GM10266 (cell line): Measurements from ENCODE around the gene AXIN1.

Experiments
- DNase-seq: peaks from one replicate; pipeline ENCODE4 v3.0.0; 2012; ENCODE audit errors: extremely low spot score
- TF ChIP-seq, protein P1 (sequence below): IDR thresholded peaks from 2 replicates; pipeline ENCODE4 v1.5.1; 2012; ENCODE audit warnings: mild to moderate bottlenecking, low read depth; ENCODE audit not compliant: control insufficient read depth, insufficient read depth; ENCODE audit errors: missing control alignments

Gene AXIN1

DNA sequence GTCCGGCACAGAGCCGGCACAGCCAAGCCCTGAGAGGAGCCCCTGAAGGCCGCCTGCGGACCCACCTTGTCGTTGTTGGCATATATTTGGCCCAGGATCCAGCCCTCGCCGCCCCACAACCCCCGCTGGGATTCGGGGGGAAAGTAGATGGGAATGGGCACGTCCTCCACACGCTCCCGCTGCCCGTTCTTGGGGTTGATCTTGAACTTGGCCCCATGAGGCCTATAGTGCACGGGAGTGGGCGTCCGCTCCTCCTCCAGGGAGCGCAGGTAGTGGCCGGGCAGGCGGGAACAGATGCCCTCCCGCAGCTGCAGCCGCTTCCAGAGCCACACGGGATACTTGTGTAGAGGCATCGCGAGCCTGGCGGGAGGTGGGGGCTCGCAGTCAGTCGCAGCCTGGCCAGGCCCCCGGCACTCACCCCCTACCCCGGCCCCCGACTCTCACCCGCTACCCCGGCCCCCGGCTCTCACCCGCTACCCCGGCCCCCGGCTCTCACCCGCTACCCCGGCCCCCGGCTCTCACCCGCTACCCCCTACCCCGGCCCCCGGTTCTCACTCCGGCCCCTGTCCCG lies 17.4 kb upstream of the AXIN1 start:
- TF ChIP-seq, protein P1, sequence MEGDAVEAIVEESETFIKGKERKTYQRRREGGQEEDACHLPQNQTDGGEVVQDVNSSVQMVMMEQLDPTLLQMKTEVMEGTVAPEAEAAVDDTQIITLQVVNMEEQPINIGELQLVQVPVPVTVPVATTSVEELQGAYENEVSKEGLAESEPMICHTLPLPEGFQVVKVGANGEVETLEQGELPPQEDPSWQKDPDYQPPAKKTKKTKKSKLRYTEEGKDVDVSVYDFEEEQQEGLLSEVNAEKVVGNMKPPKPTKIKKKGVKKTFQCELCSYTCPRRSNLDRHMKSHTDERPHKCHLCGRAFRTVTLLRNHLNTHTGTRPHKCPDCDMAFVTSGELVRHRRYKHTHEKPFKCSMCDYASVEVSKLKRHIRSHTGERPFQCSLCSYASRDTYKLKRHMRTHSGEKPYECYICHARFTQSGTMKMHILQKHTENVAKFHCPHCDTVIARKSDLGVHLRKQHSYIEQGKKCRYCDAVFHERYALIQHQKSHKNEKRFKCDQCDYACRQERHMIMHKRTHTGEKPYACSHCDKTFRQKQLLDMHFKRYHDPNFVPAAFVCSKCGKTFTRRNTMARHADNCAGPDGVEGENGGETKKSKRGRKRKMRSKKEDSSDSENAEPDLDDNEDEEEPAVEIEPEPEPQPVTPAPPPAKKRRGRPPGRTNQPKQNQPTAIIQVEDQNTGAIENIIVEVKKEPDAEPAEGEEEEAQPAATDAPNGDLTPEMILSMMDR, result no peak
- no peak for DNase-seq

DNA sequence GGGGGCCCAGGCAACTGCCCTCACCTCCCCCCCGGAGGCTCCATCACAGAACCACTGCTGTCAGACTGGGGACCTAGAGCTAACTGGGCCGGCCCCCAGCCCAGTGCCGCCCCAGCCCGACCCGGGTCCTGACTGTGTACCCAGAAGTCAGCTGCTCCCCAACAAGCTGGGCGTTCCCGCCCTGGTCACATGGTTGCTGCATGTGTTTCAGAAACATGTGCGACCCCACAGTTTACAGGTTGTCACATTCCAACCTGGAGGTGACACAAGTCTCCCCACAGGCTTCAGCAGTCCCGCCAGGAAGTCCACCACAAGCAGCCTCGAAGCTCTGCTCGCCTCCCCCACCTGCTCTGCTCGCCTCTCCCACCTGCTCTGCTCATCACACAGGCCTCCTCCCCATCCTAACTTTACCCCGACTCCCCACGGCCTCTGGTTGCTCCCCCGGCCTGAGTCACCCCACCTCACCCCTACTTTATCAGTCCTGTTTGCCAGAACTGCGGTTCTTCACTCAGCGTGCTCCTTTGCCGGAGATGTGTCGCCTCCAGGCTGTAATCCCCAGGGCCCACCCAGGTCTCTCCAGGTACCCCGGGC lies 16.8 kb upstream of the AXIN1 start:
- TF ChIP-seq, protein P1, result no peak
- DNase-seq, result no peak

DNA sequence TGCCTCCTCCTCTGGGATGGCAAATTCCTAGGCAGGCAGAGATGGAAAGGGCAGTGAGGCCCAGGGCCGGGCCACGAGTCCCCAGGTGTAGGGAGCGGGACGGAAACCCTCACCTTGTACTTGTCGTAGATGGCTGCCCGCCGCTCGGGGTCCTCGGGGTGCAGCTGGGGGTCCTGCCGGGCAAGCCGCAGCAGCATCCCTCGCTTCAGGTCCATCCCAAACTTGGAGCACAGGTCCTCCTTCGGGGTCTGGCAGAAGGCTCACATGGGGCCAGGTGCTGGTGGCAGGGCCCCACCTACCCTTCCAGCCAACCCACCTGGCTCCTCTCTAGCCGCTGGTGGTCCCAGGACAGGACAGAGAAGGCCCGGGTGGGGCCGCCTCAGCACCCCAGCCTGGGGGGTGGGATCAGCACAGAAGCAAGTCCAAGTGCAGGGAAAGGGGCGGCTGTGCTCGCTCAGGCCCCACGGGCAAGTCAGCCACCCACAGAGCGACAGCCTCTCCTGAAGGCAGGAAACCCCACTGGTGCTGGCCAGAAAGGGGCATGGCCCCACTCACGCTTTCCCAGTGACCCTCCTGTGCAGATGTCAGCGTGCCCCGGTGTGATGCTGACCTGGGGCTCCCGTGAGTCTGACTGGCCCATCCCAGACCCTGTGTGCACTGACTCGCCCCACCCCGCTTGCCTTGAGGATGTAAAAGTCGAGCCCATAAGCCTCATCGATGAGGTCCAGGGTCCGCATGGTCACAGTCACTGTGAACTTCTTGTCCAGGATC lies 16.1 kb upstream of the AXIN1 start:
- TF ChIP-seq, protein P1, result no peak
- no peak for DNase-seq

DNA sequence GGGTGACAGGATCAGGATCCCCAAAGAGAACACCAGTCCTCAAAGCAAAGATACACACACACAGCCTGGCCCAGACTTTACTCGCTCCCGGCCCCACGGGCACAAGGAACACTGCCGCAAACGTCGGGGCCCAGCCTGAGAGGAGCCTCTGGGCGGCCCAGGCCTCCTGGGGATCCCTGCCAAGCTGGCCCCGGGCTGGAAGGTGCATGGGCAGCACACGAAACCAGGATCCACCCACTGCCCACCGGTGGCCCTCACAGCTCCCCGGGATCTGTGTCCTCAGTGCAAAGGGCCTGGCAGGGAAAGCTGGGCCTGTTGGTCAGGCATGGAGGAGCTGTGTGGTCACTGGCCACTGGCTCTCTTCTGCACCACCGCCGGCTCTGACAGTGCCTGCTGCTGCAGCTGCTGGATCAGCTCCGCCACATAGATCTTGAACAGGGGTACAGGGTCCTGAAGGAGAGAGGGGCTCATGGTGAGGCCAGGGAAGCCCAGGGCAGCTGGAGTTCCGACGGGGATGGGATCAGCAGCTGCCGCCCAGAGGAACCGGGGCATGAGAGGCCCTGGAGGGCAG lies 14.9 kb upstream of the AXIN1 start:
- DNase-seq, result no peak
- TF ChIP-seq, protein P1, result no peak

DNA sequence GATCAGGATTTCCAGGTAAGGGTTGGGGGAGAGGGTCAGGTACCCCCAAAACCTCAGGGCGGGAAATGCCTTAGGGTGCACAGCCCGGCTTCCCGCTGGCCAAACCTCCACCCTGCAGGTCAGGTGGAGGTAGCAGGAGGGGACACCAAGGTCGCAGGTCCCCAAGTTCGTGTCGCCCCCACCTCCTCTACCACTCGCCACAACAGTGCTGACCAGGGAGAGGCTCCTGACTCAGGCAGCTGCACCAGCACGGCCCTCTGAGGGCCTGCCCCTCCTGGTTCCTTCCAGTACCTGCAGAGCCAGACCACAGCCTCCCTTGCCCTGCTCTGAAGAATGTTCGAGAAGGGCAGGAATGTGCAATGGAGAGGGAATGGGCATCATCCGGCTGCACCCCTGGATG lies 14.0 kb upstream of the AXIN1 start:
- DNase-seq, result no peak
- TF ChIP-seq, protein P1, result no peak

DNA sequence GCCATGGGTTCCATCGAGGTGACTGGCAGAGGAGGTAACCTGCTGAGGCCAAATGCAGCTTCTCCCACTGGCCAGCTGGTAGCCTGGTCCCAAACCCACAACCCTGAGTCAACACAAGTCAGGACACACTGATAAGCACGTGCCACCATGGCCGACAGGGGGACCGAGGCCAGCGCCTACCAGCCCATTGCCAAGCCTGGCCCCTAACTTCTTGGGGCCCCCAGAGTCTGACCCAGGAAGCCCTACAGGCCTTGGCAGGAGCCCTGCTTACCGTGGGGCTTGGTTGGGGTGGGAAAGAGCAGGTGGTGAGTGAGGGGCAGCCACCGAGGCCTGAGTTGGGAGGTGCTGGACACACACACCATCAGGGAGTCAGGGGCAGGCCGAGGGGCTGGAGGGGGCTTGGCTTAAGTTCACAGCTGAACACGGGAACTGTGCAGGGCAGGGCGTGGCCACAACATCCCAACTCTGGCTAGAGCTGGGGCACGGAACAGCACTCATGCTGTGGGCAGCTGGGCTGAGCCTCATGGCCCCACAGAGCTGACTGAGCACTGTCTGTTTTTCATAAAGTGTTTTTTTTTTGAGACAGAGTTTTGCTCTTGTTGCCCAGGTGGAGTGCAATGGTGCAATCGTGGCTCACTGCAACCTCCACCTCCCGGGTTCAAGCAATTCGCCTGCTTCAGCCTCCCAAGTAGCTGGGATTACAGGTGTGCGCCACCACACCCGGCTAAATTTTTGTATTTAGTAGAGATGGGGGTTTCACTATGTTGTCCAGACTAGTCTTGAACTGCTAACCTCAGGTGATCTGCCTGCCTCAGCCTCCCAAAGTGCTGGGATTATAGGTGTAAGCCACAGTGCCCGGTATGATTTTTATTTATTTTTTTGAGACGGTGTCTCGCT lies 12.3 kb upstream of the AXIN1 start:
- TF ChIP-seq, protein P1, result no peak
- DNase-seq, result no peak
